HFF-Myc (cell line): Measurements from ENCODE around the gene LHX4.
A peak's percentile ranks its signal among the peaks of the same experiment; 100 is the strongest.

ENCODE experiments used
- DNase-seq: peaks from one replicate; pipeline ENCODE4 v3.0.0-alpha.2; 2011; ENCODE audit warnings: low read depth; ENCODE audit errors: extremely low read depth
- H3K4me3 ChIP-seq: replicated peaks from 2 replicates; pipeline ENCODE4 v1.5.1; 2011; ENCODE audit warnings: low read depth, mild to moderate bottlenecking, control low read depth, low read length
- TF ChIP-seq, protein P1 (sequence below): IDR thresholded peaks from 2 replicates; pipeline ENCODE4 v1.5.1; 2012; ENCODE audit warnings: mild to moderate bottlenecking, low read depth, low read length, control low read depth; ENCODE audit errors: missing control alignments

The LHX4 gene

DNA sequence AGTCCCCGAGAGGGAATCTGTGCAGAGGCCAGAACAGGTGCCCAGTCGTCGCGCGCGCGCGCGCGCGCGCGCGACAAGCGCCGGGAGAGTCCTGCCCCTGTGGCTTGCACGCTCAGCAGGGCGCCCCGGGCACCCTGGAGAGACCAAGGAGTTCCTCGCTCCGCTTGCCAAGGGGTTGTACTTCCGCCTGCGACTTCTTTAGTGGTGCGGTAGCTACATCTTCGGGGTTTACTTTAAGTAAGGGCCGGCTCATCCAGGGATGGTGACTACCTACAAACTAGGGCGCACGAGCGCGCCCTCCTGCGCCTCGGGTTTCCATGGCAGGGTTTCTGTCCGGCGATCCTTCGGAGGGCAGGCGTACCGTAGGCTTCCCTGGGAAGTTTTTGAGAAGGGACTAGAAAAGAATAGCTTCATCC lies 1.4 kb downstream of the LHX4 start:
- DNase-seq: no peak
- peak overlapping the region; percentile 45 for H3K4me3 ChIP-seq
- TF ChIP-seq, protein P1, sequence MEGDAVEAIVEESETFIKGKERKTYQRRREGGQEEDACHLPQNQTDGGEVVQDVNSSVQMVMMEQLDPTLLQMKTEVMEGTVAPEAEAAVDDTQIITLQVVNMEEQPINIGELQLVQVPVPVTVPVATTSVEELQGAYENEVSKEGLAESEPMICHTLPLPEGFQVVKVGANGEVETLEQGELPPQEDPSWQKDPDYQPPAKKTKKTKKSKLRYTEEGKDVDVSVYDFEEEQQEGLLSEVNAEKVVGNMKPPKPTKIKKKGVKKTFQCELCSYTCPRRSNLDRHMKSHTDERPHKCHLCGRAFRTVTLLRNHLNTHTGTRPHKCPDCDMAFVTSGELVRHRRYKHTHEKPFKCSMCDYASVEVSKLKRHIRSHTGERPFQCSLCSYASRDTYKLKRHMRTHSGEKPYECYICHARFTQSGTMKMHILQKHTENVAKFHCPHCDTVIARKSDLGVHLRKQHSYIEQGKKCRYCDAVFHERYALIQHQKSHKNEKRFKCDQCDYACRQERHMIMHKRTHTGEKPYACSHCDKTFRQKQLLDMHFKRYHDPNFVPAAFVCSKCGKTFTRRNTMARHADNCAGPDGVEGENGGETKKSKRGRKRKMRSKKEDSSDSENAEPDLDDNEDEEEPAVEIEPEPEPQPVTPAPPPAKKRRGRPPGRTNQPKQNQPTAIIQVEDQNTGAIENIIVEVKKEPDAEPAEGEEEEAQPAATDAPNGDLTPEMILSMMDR: no peak

DNA sequence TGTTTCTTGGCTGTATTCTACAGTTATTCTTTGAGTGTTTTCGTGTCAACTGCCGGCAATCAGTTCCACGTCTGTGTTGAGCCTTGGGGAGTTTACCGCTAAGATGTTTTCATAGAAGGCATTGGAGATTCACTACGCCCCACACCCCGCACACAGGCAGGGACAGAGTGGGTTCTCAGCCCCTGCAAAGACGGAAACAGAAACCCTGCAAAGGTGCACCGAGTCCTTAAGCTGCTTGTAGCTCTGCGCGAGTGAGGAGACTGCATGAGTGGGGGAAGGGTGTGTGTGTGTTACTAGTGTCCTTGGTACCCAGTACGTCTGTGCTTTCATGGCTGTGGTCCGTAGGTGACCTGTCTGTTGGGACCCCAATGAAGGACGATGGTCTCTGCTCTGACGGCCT lies 1.9 kb downstream of the LHX4 start:
- H3K4me3 ChIP-seq: no peak overlapping the region
- no peak for DNase-seq
- TF ChIP-seq, protein P1: no peak

DNA sequence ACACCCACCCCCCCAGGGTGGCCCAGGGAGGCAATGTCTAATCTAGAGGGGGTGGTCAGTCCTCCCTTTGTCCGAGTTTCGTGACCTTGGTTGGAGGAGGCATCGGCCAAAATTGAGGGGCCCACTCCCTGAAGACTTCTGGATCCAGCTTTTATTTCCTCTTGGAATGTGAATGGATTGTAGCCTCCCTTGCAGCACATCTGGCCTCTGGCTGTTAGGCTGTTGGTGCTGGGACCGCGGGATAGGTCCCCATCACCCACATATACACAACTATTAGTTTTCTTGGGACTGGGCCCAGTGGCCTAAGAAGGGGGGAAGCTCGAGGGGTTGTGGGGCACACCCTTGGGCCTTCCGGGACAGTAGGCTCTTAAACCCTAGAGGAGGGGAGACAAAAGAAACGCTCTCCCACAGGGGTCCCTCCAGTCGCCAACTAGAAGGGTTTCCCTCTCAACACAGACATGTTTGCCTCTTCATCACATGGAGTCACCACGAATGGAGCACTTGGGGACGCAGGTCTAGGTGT lies 2.5 kb downstream of the LHX4 start:
- no peak for DNase-seq
- TF ChIP-seq, protein P1: no peak
- no peak overlapping the region for H3K4me3 ChIP-seq

DNA sequence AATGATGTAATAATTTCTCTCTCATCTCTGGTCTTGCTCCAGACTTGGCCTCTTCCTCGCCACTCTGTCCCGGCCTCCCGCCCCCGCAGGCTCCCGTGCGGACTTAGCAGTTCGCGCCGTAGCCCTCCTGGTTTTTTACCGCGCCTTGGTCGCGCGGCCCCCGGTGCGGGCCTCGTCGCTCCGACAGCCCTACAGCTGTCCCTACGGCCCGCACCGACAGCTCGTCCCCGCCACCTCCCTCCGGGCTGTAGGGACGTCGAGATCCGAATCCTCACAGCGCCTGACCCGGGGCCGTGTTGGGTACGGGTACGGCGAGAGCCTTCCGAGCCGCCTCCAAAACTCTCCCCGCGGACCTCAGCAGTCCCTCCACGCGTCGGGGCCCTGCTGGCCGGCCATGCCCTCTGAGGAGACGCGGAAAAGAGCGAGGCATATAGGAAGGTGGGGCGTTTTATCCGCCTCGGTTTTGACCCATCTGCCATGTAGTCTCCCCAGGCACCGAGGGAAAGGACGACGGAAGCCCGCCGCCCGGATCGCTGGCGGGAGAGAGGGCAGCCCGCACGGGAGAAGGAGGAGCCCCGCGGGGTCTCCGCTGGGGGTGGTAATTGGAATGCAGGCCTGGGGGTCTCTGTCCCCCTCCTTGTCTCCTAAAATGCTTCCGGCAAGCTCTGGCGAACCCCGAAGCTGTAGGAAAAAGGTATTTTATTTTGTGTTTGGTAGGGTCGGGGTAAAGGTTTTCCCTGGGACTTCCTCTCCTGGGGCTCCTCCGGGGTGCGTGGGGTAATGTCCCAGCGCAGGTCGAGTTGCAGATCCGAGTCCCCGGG lies 3.3 kb downstream of the LHX4 start:
- H3K4me3 ChIP-seq: no peak overlapping the region
- TF ChIP-seq, protein P1: no peak
- no peak for DNase-seq

DNA sequence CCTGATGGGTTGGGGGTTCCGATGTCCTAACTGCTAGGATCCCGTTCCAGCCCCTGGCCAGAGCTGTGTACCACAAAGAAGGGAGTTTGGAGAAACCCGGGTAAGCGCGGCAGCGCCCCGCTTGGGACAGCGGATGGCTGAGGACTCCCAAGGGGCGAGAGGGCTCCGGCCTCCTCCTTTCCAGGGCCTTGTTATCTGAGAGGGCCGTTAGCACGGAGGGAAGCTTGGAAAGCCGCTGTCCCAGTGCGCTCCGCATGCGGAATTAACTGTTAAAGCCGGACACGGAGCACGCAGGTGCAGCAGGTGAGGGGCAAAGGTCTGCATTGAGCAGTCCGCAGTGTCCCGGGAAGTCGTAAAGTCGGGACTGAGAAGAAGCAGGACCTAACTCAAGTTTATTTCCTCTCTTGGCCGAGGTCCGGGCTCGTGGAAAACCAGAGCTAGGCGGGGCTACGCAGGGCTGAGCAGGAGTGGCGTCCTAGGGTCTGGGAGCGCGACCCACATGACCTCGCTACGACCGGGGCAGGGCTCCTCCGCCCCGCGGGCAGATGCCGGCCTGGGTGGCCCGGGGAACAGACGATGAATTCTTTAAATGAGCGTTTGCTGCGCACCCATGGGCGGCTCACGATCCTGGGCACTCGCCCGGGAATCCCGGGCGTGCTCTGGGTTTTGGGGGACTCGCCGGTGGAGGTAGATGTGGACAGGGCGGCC lies 4.5 kb downstream of the LHX4 start:
- TF ChIP-seq, protein P1: no peak
- H3K4me3 ChIP-seq: no peak overlapping the region
- DNase-seq: no peak

DNA sequence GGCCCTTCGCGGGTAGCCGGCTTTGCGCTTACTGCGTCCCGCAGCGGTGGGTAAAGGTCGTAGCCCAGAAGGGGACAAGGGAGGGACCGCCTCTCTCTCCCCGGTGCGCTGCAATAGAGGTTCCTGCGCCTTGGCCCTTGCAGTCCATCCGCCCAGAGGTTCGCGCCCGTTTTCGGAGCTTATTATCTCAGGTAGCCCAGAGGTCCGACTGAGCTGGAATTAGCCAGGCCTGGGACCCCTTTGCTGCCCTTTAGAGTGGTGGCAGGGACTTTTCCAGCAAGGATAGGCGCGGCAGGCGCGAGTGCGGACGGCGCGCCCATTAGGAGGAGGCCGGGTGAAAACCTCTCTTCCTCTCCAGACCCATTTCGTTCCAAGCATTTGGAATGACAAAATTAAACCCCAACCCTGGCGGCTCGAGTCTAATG lies 5.0 kb downstream of the LHX4 start:
- DNase-seq: no peak
- TF ChIP-seq, protein P1: no peak
- H3K4me3 ChIP-seq: no peak overlapping the region
